Cardiac fibroblast (primary cell): ENCODE results near the gene ITGA2.

ENCODE experiments used
- DNase-seq, 2 donors: peaks; one replicate each; pipeline versions ENCODE4 v3.0.0 to v3.0.0-alpha.2; 2010; ENCODE audit warnings: low read depth in 2 of 2
- H3K4me3 ChIP-seq, 2 donors: replicated peaks in 1 of 2; 1 replicate in 1 of 2; 2 replicates in 1 of 2; pipeline ENCODE4 v1.5.1; 2011; ENCODE audit warnings: low read depth in 2 of 2, low read length in 2 of 2, mild to moderate bottlenecking in 2 of 2, moderate library complexity in 1 of 2
- CTCF ChIP-seq: IDR thresholded peaks from one replicate; pipeline ENCODE4 v1.5.1; 2011; ENCODE audit warnings: low read depth, mild to moderate bottlenecking, low read length, inconsistent platforms

Gene ITGA2

GRCh38 chr5:53095217-53095616, 106.1 kb downstream of the ITGA2 start:
- no peak for TF ChIP-seq CTCF
- DNase-seq = no peak
- no peak overlapping the region for H3K4me3 ChIP-seq

GRCh38 chr5:53095931-53096525, 106.9 kb downstream of the ITGA2 start:
- TF ChIP-seq CTCF = peak; percentile 70
- peak; percentile 81 to 84 for DNase-seq
- no peak overlapping the region for H3K4me3 ChIP-seq

GRCh38 chr5:53099546-53099945, 110.4 kb downstream of the ITGA2 start:
- TF ChIP-seq CTCF = no peak
- DNase-seq = no peak
- no peak overlapping the region for H3K4me3 ChIP-seq

- H3K4me3 ChIP-seq = no peak overlapping the region
- peak in 1 of 2 donors; percentile 25 for DNase-seq
- no peak for TF ChIP-seq CTCF
Observed at GRCh38 chr5:53100606-53101005, 111.5 kb downstream of the ITGA2 start.

- no peak for DNase-seq
- no peak for TF ChIP-seq CTCF
- H3K4me3 ChIP-seq = no peak overlapping the region
Observed at GRCh38 chr5:53105611-53106300, 116.6 kb downstream of the ITGA2 start.

- peak; percentile 22 to 38 for DNase-seq
- no peak for TF ChIP-seq CTCF
- H3K4me3 ChIP-seq = peak overlapping the region; percentile 85 to 88
Observed at GRCh38 chr5:53109056-53109442, 119.9 kb downstream of the ITGA2 start.
